ENCODE data around the gene FRG1.
"Not testable (repeated sequence)": the region's sequence is repeated elsewhere in the genome, so short reads cannot be mapped to it uniquely, and the experiment has no call there.

DNA sequence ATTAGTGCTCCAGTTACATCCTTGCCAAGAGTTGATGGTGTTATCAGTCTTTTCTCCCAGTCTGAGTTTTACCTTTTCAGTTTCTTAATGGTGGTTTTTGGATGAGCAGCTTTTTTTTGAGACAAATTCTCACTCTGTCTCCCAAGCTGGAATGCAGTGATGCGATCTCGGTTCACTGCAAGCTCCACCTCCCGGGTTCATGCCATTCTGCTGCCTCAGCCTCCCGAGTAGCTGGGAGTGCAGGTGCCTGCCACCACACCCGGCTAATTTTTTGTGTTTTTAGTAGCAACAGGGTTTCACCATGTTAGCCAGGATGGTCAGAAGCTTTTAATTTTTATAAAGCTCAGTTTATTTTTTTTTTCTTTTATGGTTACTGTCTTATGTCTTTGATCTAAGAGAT lies 3.4 kb downstream of the FRG1 start:
- not testable (repeated sequence) for TF ChIP-seq EP300 (IDR thresholded peaks at IDR 0.05)
- TF ChIP-seq, protein P1, sequence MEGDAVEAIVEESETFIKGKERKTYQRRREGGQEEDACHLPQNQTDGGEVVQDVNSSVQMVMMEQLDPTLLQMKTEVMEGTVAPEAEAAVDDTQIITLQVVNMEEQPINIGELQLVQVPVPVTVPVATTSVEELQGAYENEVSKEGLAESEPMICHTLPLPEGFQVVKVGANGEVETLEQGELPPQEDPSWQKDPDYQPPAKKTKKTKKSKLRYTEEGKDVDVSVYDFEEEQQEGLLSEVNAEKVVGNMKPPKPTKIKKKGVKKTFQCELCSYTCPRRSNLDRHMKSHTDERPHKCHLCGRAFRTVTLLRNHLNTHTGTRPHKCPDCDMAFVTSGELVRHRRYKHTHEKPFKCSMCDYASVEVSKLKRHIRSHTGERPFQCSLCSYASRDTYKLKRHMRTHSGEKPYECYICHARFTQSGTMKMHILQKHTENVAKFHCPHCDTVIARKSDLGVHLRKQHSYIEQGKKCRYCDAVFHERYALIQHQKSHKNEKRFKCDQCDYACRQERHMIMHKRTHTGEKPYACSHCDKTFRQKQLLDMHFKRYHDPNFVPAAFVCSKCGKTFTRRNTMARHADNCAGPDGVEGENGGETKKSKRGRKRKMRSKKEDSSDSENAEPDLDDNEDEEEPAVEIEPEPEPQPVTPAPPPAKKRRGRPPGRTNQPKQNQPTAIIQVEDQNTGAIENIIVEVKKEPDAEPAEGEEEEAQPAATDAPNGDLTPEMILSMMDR (IDR thresholded peaks at IDR 0.05): not testable (repeated sequence)
